SK-N-SH (cell line): ENCODE data around the gene FZR1.

ENCODE experiments used
- CTCF ChIP-seq: fragments of 200-600 bp; sonication (generic); IDR thresholded peaks from 2 replicates; pipeline ENCODE4 v1.6.1; 2017; ENCODE audit warnings: antibody characterized with exemption, mild to moderate bottlenecking, moderate library complexity
- TCF12 ChIP-seq: IDR thresholded peaks from 2 replicates; pipeline ENCODE4 v1.4.0; 2012
- TF ChIP-seq, protein P1 (sequence below): IDR thresholded peaks from 2 replicates; pipeline ENCODE4; 2012

DNA sequence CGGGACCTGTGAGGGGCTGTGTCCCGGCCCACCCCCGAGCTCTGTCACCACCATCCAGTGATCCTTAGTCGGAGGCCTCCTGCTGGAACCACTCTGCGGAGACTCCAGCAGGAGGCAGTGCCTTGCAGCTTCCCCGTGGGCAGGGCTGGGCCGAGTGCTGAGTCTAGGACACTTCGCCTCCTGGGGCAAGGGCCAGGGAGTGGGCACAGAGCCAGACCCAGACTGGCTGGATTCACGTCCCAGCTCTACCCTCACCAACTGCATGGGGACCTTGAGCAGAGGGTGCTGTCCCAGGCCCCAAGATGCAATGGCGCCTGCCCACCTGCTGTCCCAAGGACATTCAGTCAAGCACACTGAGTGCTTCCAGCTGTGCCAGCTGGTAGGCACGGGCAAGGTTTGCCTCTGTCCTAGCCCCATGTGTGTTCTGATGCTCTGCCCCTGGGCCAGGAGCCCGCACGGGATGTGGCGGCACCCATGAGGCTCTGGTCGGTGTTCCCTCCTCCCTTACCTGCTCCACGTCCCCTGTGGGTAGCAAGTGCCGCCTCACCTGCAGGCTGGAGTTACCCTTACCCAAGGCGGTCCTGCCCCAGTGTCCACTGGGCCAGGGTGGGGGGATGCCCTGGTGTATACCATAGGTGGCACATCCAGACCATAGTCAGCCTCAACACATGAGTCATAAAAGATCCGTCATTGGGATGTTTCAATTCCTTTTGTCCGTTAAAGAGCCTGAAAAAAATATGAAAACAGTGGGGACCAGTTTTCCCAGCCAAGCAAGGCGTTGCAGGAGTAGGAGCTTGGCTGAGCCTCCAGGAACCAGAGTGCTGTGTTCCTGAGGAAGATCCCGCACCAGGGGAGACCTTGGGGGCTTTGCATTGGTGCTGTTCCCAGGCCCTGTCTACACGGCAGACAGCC lies 7.4 kb downstream of the FZR1 start:
- TF ChIP-seq, protein P1, sequence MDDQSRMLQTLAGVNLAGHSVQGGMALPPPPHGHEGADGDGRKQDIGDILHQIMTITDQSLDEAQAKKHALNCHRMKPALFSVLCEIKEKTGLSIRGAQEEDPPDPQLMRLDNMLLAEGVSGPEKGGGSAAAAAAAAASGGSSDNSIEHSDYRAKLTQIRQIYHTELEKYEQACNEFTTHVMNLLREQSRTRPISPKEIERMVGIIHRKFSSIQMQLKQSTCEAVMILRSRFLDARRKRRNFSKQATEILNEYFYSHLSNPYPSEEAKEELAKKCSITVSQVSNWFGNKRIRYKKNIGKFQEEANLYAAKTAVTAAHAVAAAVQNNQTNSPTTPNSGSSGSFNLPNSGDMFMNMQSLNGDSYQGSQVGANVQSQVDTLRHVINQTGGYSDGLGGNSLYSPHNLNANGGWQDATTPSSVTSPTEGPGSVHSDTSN: no peak
- TF ChIP-seq CTCF: no peak
- TF ChIP-seq TCF12: no peak
